A549 (cell line): ENCODE results near the gene UBE2E2. TPM values are rescaled to one million over a fixed set of nuclear protein-coding genes. Genes with fewer than 3 reads are reported as not detected.

ENCODE experiments used
- ATAC-seq, 2 experiments: fragments of 200-7000 bp in 1 of 2; fragments of >200 bp in 1 of 2; cut with Nextera tagmentation in 1 of 2; cut with Tn5 transposase in 1 of 2; 3 replicates each; pipeline versions ENCODE4 v1.8.0 to v1.9.1; 2018 to 2020; ENCODE audit warnings: mild to moderate bottlenecking in 1 of 2, moderate library complexity in 1 of 2
- CTCF ChIA-PET: fragments of 300-600 bp; sonication (Branson Sonifier 250); formaldehyde crosslinking; extraction: SDS; loops from one replicate; lab custom pipeline; 2021; ENCODE audit warnings: antibody characterized with exemption, inconsistent platforms; lab: Yijun Ruan, JAX
- POLR2A ChIA-PET: fragments of 350-600 bp; formaldehyde crosslinking; extraction: SDS; loops from one replicate; lab custom pipeline; 2021; ENCODE audit warnings: antibody characterized with exemption, inconsistent platforms; lab: Yijun Ruan, JAX
- DNase-seq, 2 experiments: peaks; one replicate each; pipeline versions ENCODE4 v3.0.0 to v3.0.0-alpha.2; 2011 to 2016; ENCODE audit warnings: low read depth in 1 of 2, low spot score in 1 of 2
- FAIRE-seq: peaks from 2 replicates; lab custom pipeline; 2011; peaks lifted over from hg19 to GRCh38; lab: Jason Lieb, UNC
- H3K27ac ChIP-seq, 2 experiments: fragments of >200 bp; sonication (Bioruptor Twin); formaldehyde crosslinking; 3 replicates each; pipeline ENCODE4 v1.5.1; 2016 to 2017
- H3K4me1 ChIP-seq: fragments of >200 bp; sonication (Bioruptor Twin); formaldehyde crosslinking; 3 replicates; pipeline ENCODE4 v1.6.1; 2016
- H3K4me2 ChIP-seq: fragments of >200 bp; sonication (Bioruptor Twin); formaldehyde crosslinking; 3 replicates; pipeline ENCODE4 v1.6.1; 2016
- H3K4me3 ChIP-seq: fragments of >200 bp; sonication (Bioruptor Twin); formaldehyde crosslinking; 3 replicates; pipeline ENCODE4 v1.5.1; 2016
- H3K9me3 ChIP-seq: fragments of >200 bp; sonication (Bioruptor Twin); formaldehyde crosslinking; 3 replicates; pipeline ENCODE4 v1.6.1; 2016
- BHLHE40 ChIP-seq: IDR thresholded peaks from 2 replicates; pipeline ENCODE4 v1.6.1; 2012; ENCODE audit warnings: low read depth, low read length, inconsistent platforms
- CBX2 ChIP-seq: fragments of 200-600 bp; sonication (generic); IDR thresholded peaks from 2 replicates; pipeline ENCODE4 v1.6.1; 2016; ENCODE audit warnings: low read depth, mild to moderate bottlenecking, borderline replicate concordance
- CBX8 ChIP-seq: fragments of 200-600 bp; sonication (generic); IDR thresholded peaks from 2 replicates; pipeline ENCODE4 v1.6.1; 2016
- CEBPB ChIP-seq, 2 experiments: fragments of >200 bp in 1 of 2; sonication (Bioruptor Twin) in 1 of 2; formaldehyde crosslinking in 1 of 2; IDR thresholded peaks; 2 replicates each; pipeline ENCODE4 v1.6.1; 2012 to 2016
- CHD2 ChIP-seq: fragments of 150-350 bp; IDR thresholded peaks from 2 replicates; pipeline ENCODE4 v1.6.1; 2014; ENCODE audit warnings: low read length; ENCODE audit not compliant: partially characterized antibody
- CTCF ChIP-seq: fragments of >200 bp; sonication (Bioruptor Twin); formaldehyde crosslinking; IDR thresholded peaks from 3 replicates; pipeline ENCODE4 v1.5.1; 2016
- E2F6 ChIP-seq: IDR thresholded peaks from 2 replicates; pipeline ENCODE4 v1.6.1; 2012; ENCODE audit warnings: low read depth, borderline replicate concordance
- FOSL2 ChIP-seq, 2 experiments: fragments of 450-650 bp in 1 of 2; fragments of >200 bp in 1 of 2; sonication (Bioruptor Twin) in 1 of 2; formaldehyde crosslinking; IDR thresholded peaks; 2 replicates each; pipeline versions ENCODE4 v1.5.0 to v1.6.1; 2016 to 2020; ENCODE audit warnings: mild to moderate bottlenecking in 1 of 2, moderate library complexity in 1 of 2
- FOXS1 ChIP-seq: fragments of 250-450 bp; sonication (Bioruptor Pico); IDR thresholded peaks from 2 replicates; pipeline ENCODE4 v1.5.0; 2020; ENCODE audit warnings: mild to moderate bottlenecking, moderate library complexity
- GATA3 ChIP-seq: IDR thresholded peaks from 2 replicates; pipeline ENCODE4 v1.6.1; 2012; ENCODE audit warnings: borderline replicate concordance
- HDAC2 ChIP-seq: fragments of 200-600 bp; sonication (generic); IDR thresholded peaks from 2 replicates; pipeline ENCODE4 v1.6.1; 2016
- HES2 ChIP-seq: fragments of >200 bp; sonication (Bioruptor Twin); formaldehyde crosslinking; IDR thresholded peaks from 2 replicates; pipeline ENCODE4 v1.6.1; 2016
- HEYL ChIP-seq: fragments of 250-450 bp; sonication (Bioruptor Pico); IDR thresholded peaks from 2 replicates; pipeline ENCODE4 v1.8.0; 2021; ENCODE audit warnings: mild to moderate bottlenecking, moderate library complexity
- JUNB ChIP-seq: fragments of >200 bp; sonication (Bioruptor Twin); formaldehyde crosslinking; IDR thresholded peaks from 2 replicates; pipeline ENCODE4 v1.6.1; 2016
- KDM5A ChIP-seq: fragments of 200-600 bp; sonication (generic); IDR thresholded peaks from 2 replicates; pipeline ENCODE4 v1.6.1; 2016; ENCODE audit warnings: antibody characterized with exemption, mild to moderate bottlenecking
- MAZ ChIP-seq: fragments of 150-350 bp; IDR thresholded peaks from 2 replicates; pipeline ENCODE4 v1.6.1; 2014; ENCODE audit warnings: antibody characterized with exemption, low read depth, low read length, borderline replicate concordance
- MYC ChIP-seq: IDR thresholded peaks from 2 replicates; pipeline ENCODE4 v1.6.1; 2012; ENCODE audit warnings: mild to moderate bottlenecking, inconsistent platforms, low read length, improper control_type of control experiment, borderline replicate concordance
- NR3C1 ChIP-seq: fragments of >200 bp; sonication (Bioruptor Twin); formaldehyde crosslinking; IDR thresholded peaks from 3 replicates; pipeline ENCODE4 v1.6.1; 2017
- PHF8 ChIP-seq: fragments of 200-600 bp; sonication (generic); IDR thresholded peaks from 2 replicates; pipeline ENCODE4 v1.6.1; 2016; ENCODE audit warnings: low read depth, mild to moderate bottlenecking, antibody characterized with exemption, moderate library complexity, borderline replicate concordance
- REST ChIP-seq: fragments of 200-600 bp; sonication (generic); IDR thresholded peaks from 2 replicates; pipeline ENCODE4 v1.6.1; 2016; ENCODE audit warnings: antibody characterized with exemption, mild to moderate bottlenecking, moderate library complexity
- RFX5 ChIP-seq: fragments of 450-650 bp; IDR thresholded peaks from 2 replicates; pipeline ENCODE4 v1.7.1; 2014; ENCODE audit warnings: antibody characterized with exemption, mild to moderate bottlenecking, moderate library complexity
- SMC3 ChIP-seq: fragments of >200 bp; sonication (Bioruptor Twin); formaldehyde crosslinking; IDR thresholded peaks from 3 replicates; pipeline ENCODE4 v1.6.1; 2018; ENCODE audit warnings: inconsistent platforms
- TFCP2L1 ChIP-seq: fragments of 250-450 bp; sonication (Bioruptor Pico); IDR thresholded peaks from 2 replicates; pipeline ENCODE4 v1.5.0; 2021; ENCODE audit warnings: mild to moderate bottlenecking
- USF2 ChIP-seq: fragments of 450-650 bp; IDR thresholded peaks from 2 replicates; pipeline ENCODE4 v1.6.1; 2014; ENCODE audit warnings: antibody characterized with exemption
- ZC3H11A ChIP-seq: fragments of 450-650 bp; IDR thresholded peaks from 2 replicates; pipeline ENCODE4 v1.6.1; 2014; ENCODE audit warnings: antibody characterized with exemption, mild to moderate bottlenecking
- WGBS: methylation state at CpG from one replicate; pipeline ENCODE4 v1.1.6; 2017; ENCODE audit errors: missing lambda C conversion rate; 5-methylcytosine and 5-hydroxymethylcytosine counted together
- polyA plus RNA-seq, 4 experiments: library from polyadenylated mRNA; depleted of rRNA in 3 of 4; stranded (reverse); fragments of >200 nt; fragmentation: RNase III in 1 of 4; extraction: RNeasy Plus Mini Kit Qiagen cat#74134 plus additional on column Dnase treatment in 1 of 4; gene quantifications; 2 replicates in 3 of 4; 3 replicates in 1 of 4; pipeline ENCODE4 v1.2.3, GENCODE V29; 2011 to 2017

UBE2E2 gene
- polyA plus RNA-seq, 2 of the 4 experiments (the other 2 are of a cell fraction) = 28.3 to 56.1 TPM

GRCh38 chr3:23481011-23481615 lies 278.0 kb downstream of the UBE2E2 start:
- WGBS = 89% methylated on average over 5 of the region's 5 CpGs
- H3K9me3 ChIP-seq = no peaks in the 10 kb centered on the region
- POLR2A ChIA-PET = no interaction called here
- no peak for DNase-seq
- no peak overlapping the region for H3K4me3 ChIP-seq
- TF ChIP-seq ZC3H11A (no peak), CBX8 (no peak), TFCP2L1 (CRISPR knock-in tag) (no peak), KDM5A (no peak), CHD2 (no peak), MYC (no peak), BHLHE40 (no peak), SMC3 (no peak), REST (no peak), GATA3 (no peak), CEBPB (IDR thresholded peaks at IDR 0.05) (no peak), JUNB (no peak), CTCF (no peak), CBX2 (no peak)
- FAIRE-seq = no peak
- H3K27ac ChIP-seq = no peak overlapping the region
- H3K4me1 ChIP-seq = no peaks in the 10 kb centered on the region
- H3K4me2 ChIP-seq = no peak overlapping the region
- no peak for ATAC-seq
- CTCF ChIA-PET = interaction anchor here (1.3 kb wide), 1 partner anchor 9 kb away, joined by 3 read pairs; no protein-coding TSS in a partner anchor

- ATAC-seq = no peak
- 75% methylated on average over 3 of the region's 3 CpGs for WGBS
- no peak for FAIRE-seq
- no peak for DNase-seq
- Histone ChIP-seq H3K9me3 (no peaks in the 10 kb centered on the region), H3K27ac (no peak overlapping the region), H3K4me2 (no peak overlapping the region), H3K4me3 (no peak overlapping the region), H3K4me1 (no peaks in the 10 kb centered on the region)
- POLR2A ChIA-PET = no interaction called here
- TF ChIP-seq HDAC2 = no peak
- no peak for TF ChIP-seq HEYL (CRISPR knock-in tag)
- TF ChIP-seq CHD2 = no peak
- no peak for TF ChIP-seq NR3C1
- no peak for TF ChIP-seq E2F6
- CTCF ChIA-PET = interaction anchor here (1.3 kb wide), 1 partner anchor 8 kb away, joined by 3 read pairs; no protein-coding TSS in a partner anchor
Observed at GRCh38 chr3:23481616-23482278, 278.6 kb downstream of the UBE2E2 start.

- Histone ChIP-seq H3K27ac (no peak overlapping the region), H3K9me3 (no peaks in the 10 kb centered on the region), H3K4me1 (peaks cover 1% of the 10 kb centered on the region; the same call in 2 of the 3 replicates), H3K4me3 (no peak overlapping the region), H3K4me2 (no peak overlapping the region)
- no peak for DNase-seq
- ChIA-PET POLR2A (no interaction called here), CTCF (no interaction called here)
- ATAC-seq = no peak
- no peak for FAIRE-seq
- WGBS = 90% methylated on average over 4 of the region's 4 CpGs
- TF ChIP-seq PHF8 = no peak
- no peak for TF ChIP-seq CBX8
- no peak for TF ChIP-seq MAZ
- TF ChIP-seq HES2 = no peak
- no peak for TF ChIP-seq FOXS1 (CRISPR knock-in tag)
- no peak for TF ChIP-seq RFX5
- TF ChIP-seq USF2 = no peak
- no peak for TF ChIP-seq FOSL2 (IDR thresholded peaks at IDR 0.05)
- TF ChIP-seq FOSL2 (CRISPR knock-in tag; IDR thresholded peaks at IDR 0.05) = no peak
Observed at GRCh38 chr3:23484386-23484785, 281.3 kb downstream of the UBE2E2 start.
